ENCODE measurements around the gene NR2F1-AS1. TPM values are rescaled to one million over a fixed set of nuclear protein-coding genes. Genes with fewer than 3 reads are reported as not detected.

Gene NR2F1-AS1
- total RNA-seq, 2 donors from 2014 or later, result 0.69 to 2.4 TPM

DNA sequence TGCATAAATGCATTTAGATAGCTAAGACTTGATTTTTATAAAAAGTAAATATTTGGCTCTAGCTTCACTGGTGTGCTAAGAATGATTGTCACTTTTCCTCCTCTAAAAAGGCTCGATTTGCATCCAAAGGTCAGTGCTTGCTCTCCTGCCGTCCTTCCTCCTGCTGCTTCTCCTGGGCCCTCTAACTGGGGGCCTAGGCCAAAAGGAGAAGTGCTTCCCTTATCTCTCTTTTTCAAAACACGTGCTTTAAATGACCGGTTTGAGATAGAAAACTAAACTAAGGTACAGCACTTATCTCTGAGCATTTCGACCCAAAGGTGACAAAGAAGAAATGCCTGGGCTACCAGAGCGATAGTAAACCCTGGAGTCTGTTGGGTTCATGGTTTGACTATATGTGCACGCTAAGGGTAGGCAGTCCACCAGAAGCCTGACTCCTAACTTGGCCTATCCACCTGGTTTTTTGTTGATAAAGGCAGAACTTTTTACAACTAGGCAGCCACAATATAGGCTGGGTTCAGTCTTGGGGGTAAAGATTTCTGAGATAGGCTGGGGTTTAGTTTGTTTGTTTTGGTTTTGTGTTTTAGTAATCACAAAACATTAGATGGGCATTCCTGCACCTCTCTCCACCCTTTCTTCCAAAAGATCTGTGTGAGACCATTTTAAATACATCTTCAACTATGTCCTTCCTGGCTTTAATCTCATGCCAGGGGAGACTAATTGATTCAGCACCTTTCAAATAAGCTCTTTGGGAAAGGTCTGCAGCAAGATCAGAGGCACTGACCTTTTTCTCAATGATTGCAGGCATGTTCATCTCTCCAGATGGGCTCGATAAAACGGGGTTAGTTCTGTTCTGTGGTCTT, 3.8 kb downstream of the NR2F1-AS1 start:
- peaks cover 69% of the 10 kb centered on the region for H3K27me3 ChIP-seq
- H3K4me1 ChIP-seq, result peaks cover 6% of the 10 kb centered on the region
- TF ChIP-seq, protein P1, sequence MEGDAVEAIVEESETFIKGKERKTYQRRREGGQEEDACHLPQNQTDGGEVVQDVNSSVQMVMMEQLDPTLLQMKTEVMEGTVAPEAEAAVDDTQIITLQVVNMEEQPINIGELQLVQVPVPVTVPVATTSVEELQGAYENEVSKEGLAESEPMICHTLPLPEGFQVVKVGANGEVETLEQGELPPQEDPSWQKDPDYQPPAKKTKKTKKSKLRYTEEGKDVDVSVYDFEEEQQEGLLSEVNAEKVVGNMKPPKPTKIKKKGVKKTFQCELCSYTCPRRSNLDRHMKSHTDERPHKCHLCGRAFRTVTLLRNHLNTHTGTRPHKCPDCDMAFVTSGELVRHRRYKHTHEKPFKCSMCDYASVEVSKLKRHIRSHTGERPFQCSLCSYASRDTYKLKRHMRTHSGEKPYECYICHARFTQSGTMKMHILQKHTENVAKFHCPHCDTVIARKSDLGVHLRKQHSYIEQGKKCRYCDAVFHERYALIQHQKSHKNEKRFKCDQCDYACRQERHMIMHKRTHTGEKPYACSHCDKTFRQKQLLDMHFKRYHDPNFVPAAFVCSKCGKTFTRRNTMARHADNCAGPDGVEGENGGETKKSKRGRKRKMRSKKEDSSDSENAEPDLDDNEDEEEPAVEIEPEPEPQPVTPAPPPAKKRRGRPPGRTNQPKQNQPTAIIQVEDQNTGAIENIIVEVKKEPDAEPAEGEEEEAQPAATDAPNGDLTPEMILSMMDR (IDR thresholded peaks at IDR 0.05), result no peak
- no peaks in the 10 kb centered on the region for H3K36me3 ChIP-seq
- no peak overlapping the region for H3K4me3 ChIP-seq
- H3K9me3 ChIP-seq, result no peaks in the 10 kb centered on the region
- no peak overlapping the region for H3K27ac ChIP-seq
- H3K9ac ChIP-seq (ENCODE audit: low read depth in 2 of 2, low read length in 2 of 2), result no peak overlapping the region
- intact Hi-C loops (cut with DNase I), result no loop called here
- DNase-seq, result no peak

DNA sequence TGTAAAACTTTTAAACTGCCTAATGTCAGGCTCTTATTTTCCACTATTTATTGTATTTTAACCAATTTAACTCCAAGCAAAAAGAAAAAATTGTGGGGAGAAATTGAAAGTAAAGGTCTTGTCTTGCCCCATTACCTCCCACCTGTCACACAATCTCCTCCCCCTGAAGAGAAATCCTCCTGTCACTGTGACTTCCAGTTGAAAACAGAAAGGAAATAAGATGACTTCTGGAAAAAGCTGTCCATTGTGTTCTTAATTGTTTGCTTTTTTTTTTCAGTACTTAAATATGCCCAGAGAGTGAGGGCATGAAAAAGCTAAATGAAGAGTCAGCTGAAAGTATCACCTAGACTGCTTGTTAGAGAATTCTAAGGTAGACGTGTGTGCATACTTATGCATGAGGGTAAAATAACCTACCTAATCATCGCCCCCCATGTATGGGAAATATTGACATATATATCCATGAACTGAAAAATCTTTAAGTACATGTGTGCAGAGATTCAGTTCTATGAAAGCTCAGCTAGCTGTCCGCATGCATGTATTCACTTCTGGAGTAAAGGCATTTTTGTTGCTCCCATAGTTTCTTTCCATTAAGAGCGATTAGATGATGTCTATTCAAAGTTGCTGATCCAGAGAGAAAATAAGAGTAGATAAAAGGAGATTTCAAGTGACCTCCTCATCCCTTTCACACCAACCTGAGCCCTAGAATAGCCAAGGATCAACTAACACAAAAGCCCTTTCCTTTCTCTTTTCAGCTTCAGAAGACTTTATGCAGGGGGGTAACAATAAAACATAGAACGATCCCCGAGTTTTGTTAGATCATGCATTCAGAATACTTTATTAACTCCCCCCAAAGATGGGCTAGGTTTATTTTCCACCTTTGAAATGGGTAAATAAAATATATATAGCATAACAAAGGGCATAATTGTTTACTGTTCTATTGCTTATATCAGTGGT, 5.3 kb downstream of the NR2F1-AS1 start:
- intact Hi-C loops (cut with DNase I), result no loop called here
- no peak for DNase-seq
- Histone ChIP-seq H3K36me3 (no peaks in the 10 kb centered on the region), H3K4me1 (peaks cover 6% of the 10 kb centered on the region), H3K27ac (no peak overlapping the region), H3K9me3 (no peaks in the 10 kb centered on the region), H3K9ac (ENCODE audit: low read depth in 2 of 2, low read length in 2 of 2) (no peak overlapping the region), H3K27me3 (peaks cover 80% of the 10 kb centered on the region), H3K4me3 (no peak overlapping the region)
- TF ChIP-seq, protein P1 (IDR thresholded peaks at IDR 0.05), result no peak

DNA sequence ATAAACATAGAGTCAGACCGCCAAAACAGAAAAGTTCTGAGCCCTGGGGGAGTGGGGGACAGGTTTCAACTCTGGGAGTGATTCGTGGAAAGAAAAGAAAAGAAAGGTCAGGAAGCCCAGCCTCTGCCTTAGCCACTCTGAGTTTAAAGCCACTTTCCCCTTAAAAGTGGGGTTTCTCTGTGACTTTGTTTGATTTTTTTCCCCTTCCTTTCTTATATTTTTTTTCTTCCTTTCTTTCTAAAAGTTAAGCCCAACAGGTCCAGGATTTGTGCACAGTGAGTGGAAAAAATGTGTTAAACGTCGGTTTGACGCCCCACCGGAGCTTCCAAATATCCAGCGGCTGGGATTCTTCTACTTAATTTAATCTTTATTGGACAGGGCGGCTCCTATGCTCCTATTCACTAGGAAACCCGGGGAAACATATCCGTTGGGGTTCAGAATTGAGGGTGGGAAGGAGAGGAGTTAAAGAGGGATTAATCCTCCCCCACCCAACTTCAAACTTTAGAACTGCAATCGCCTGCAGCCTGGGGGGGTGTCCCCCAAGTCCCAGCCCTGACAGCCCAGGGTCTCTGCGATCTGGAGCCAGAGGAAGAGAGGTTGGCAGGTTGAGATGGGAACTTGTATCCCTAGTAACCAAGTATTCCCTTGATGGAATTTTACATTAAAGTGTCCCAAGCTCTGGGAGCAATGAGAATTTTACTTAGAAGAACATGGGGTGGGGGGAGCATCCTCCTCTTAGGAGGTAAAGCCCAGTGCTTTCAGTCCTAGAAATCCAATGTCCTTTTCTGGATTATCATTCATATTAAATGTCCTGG, 6.3 kb downstream of the NR2F1-AS1 start:
- no peak overlapping the region for H3K27ac ChIP-seq
- DNase-seq, result no peak

DNA sequence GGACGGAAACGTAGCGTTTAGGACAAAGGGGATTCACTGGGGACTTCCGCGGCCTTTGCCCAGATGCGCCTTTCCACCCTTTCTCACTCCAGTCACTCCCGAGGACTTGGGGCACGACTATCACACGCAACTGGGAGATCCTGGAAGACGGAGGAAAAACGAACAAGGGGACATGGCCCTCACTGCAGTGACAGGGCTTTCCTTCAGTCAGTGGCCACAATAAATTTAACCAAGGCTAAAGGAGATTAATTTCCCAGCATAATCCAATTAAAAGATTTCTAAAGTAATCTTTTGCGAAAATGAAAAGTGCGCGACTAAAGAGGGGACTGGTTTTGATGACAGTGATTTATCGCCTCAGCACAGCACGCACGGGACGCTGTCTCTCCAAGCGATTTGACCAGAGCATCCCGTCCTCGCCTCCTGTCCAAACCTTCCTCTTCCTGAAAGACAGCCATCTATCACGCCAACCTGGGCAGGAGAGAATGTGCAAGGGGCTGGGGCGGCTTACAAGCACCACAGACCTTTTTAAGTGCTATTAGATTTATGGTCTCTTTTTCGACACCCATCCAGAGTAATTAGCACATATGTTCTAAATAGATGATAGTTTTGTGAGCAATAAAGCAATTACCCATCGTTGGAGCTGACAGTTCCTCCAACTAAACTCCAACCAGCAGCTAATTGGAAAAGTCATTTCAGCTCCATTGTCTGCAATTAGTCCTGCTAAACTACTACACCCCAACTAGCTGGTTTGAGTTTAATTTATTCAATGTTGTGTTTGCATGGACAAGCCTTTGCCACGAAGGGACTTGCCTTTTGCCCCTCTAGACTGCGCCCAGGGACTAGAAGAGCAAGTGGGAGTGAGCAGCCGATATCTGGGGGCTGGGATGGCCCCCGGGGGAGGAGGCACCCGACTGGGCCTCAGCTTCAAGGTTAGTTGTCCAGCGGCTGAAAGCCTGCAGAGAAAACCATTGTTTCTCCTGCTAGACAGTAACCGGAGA, 7.4 kb downstream of the NR2F1-AS1 start:
- H3K4me1 ChIP-seq, result no peaks in the 10 kb centered on the region
- peaks cover 66% of the 10 kb centered on the region for H3K27me3 ChIP-seq
- no peak overlapping the region for H3K9ac ChIP-seq (ENCODE audit: low read depth in 2 of 2, low read length in 2 of 2)
- no peak overlapping the region for H3K4me3 ChIP-seq
- H3K36me3 ChIP-seq, result no peaks in the 10 kb centered on the region
- TF ChIP-seq, protein P1 (IDR thresholded peaks at IDR 0.05), result no peak
- no peak for DNase-seq
- no peak overlapping the region for H3K27ac ChIP-seq
- no peaks in the 10 kb centered on the region for H3K9me3 ChIP-seq
- intact Hi-C loops (cut with DNase I), result no loop called here

More for the DNA sequence above, 6.3 kb downstream of the NR2F1-AS1 start:
- no peaks in the 10 kb centered on the region for H3K36me3 ChIP-seq
- H3K4me3 ChIP-seq, result no peak overlapping the region
- no peak overlapping the region for H3K9ac ChIP-seq (ENCODE audit: low read depth in 2 of 2, low read length in 2 of 2)
- H3K4me1 ChIP-seq, result no peaks in the 10 kb centered on the region
- intact Hi-C loops (cut with DNase I), result no loop called here
- no peaks in the 10 kb centered on the region for H3K9me3 ChIP-seq
- H3K27me3 ChIP-seq, result peaks cover 77% of the 10 kb centered on the region
- TF ChIP-seq, protein P1 (IDR thresholded peaks at IDR 0.05), result no peak

Measured in colonic mucosa (tissue), 4 donors.